ENCODE measurements around the gene CNTNAP2. TPM values are rescaled to one million over a fixed set of nuclear protein-coding genes. Genes with fewer than 3 reads are reported as not detected.

Gene CNTNAP2
- total and polyA plus RNA-seq, 9 of the 15 experiments (the other 6 are each of a cell fraction or from before 2014, with no cell fraction given): 0.04 to 0.62 (median 0.09) TPM; not detected in 4

DNA sequence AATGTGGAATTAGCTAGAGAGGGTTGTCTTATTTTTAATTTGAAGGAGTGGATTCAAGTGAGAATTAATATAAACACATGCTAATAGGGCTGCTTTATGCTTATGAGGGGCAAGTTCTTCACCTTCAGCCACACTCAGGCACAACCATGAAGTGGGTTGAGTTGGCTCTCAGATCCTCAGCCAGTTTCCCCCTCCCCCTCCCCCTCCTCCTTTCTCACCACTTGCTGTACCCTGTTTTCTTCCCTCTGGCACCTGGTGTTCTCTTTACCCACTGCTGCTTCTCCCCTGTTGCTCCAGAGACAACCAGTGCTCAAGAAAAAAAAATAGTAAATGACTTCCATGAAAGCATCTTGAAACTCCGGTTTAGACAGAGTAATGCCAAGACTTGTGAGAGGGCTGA lies 1083.3 kb downstream of the CNTNAP2 start:
- Histone ChIP-seq H3K27ac (ENCODE audit: extremely low read depth, low read depth, low read length) (no peak overlapping the region), H3K4me2 (ENCODE audit: insufficient read depth, low read length) (no peak overlapping the region), H3K79me2 (ENCODE audit: control insufficient read depth, insufficient read depth, low read length) (no peaks in the 10 kb centered on the region), H4K20me1 (replicated peaks; ENCODE audit: control insufficient read depth, insufficient read depth, low read length) (no peaks in the 10 kb centered on the region), H2AFZ (ENCODE audit: low read depth, low read length) (no peak overlapping the region), H3K9me1 (ENCODE audit: control insufficient read depth, insufficient read depth, low read length) (no peaks in the 10 kb centered on the region), H3K9me3 (replicated peaks; ENCODE audit: control insufficient read depth, insufficient read depth, low read depth, low read length) (no peaks in the 10 kb centered on the region; the same call in 1 of the 2 replicates), H3K4me3 (no peak overlapping the region), H3K9ac (ENCODE audit: insufficient read depth in 1 of 2, low read depth in 2 of 2, low read length in 2 of 2) (no peak overlapping the region), H3K36me3 (ENCODE audit: control insufficient read depth, insufficient read depth, low read length) (no peaks in the 10 kb centered on the region), H3K4me1 (replicated peaks in 1 of 2; ENCODE audit: control insufficient read depth in 2 of 2, insufficient read depth in 2 of 2, low read length in 2 of 2) (no peaks in the 10 kb centered on the region), H3K27me3 (ENCODE audit: control insufficient read depth in 2 of 2, insufficient read depth in 2 of 2, low read length in 2 of 2) (no peaks in the 10 kb centered on the region)
- DNase-seq (ENCODE audit: extremely low read depth in 1 of 4, low spot score in 3 of 4) (no peak), ATAC-seq (no peak), FAIRE-seq (no peak)
- WGBS (ENCODE audit: insufficient coverage, low coverage, missing lambda C conversion rate): 0% methylated on average over 1 of the region's 1 CpG
- ChIA-PET POLR2A (interaction anchor here (0.7 kb wide), 1 partner anchor 366 kb away, joined by 3 read pairs; no protein-coding TSS in a partner anchor), CTCF (ENCODE audit: low intra/inter-chr PET ratio) (no interaction called here)
- BruUV-seq (replicated peaks): no TSS peak
- intact Hi-C loops (cut with micrococcal nuclease): no loop called here
- in situ Hi-C loops (cut with MboI): no loop called here
- TF ChIP-seq, protein P1, sequence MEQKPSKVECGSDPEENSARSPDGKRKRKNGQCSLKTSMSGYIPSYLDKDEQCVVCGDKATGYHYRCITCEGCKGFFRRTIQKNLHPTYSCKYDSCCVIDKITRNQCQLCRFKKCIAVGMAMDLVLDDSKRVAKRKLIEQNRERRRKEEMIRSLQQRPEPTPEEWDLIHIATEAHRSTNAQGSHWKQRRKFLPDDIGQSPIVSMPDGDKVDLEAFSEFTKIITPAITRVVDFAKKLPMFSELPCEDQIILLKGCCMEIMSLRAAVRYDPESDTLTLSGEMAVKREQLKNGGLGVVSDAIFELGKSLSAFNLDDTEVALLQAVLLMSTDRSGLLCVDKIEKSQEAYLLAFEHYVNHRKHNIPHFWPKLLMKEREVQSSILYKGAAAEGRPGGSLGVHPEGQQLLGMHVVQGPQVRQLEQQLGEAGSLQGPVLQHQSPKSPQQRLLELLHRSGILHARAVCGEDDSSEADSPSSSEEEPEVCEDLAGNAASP (IDR thresholded peaks at IDR 0.05): no peak

DNA sequence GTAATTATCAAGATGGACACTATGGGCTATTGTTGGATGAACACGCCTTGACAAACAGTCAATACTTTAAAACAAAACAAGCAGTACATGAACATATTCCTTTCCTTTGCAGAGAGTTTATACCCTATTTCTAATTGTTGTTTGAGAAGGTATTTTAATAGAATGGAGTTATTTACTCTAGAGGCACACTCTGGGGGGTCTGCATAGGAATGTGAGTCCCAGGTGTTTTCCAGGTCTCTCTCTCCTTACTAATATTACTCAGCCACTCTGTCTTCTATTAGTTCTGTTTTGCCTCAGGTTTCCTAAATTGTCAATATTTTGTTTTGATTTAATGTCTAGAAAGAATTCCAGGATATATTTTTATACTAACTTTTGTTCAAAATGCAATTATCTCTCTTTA lies 1091.4 kb downstream of the CNTNAP2 start:
- H3K4me1 ChIP-seq (replicated peaks in 1 of 2; ENCODE audit: control insufficient read depth in 2 of 2, insufficient read depth in 2 of 2, low read length in 2 of 2): no peaks in the 10 kb centered on the region
- FAIRE-seq (no peak), DNase-seq (ENCODE audit: extremely low read depth in 1 of 4, low spot score in 3 of 4) (no peak), ATAC-seq (no peak)
- no peak overlapping the region for H3K4me2 ChIP-seq (ENCODE audit: insufficient read depth, low read length)
- H3K9me3 ChIP-seq (replicated peaks; ENCODE audit: control insufficient read depth, insufficient read depth, low read depth, low read length): no peaks in the 10 kb centered on the region
- H3K9ac ChIP-seq (ENCODE audit: insufficient read depth in 1 of 2, low read depth in 2 of 2, low read length in 2 of 2): no peak overlapping the region
- no TSS peak for BruUV-seq (replicated peaks)
- CTCF ChIA-PET (ENCODE audit: low intra/inter-chr PET ratio): no interaction called here
- H3K36me3 ChIP-seq (ENCODE audit: control insufficient read depth, insufficient read depth, low read length): no peaks in the 10 kb centered on the region
- no peak overlapping the region for H2AFZ ChIP-seq (ENCODE audit: low read depth, low read length)
- H3K27me3 ChIP-seq (ENCODE audit: control insufficient read depth in 2 of 2, insufficient read depth in 2 of 2, low read length in 2 of 2): no peaks in the 10 kb centered on the region
- H3K27ac ChIP-seq (ENCODE audit: extremely low read depth, low read depth, low read length): no peak overlapping the region
- 0% methylated on average over 1 of the region's 1 CpG for WGBS (ENCODE audit: insufficient coverage, low coverage, missing lambda C conversion rate)
- intact Hi-C loops (cut with micrococcal nuclease): no loop called here
- POLR2A ChIA-PET: no interaction called here
- no peaks in the 10 kb centered on the region for H3K9me1 ChIP-seq (ENCODE audit: control insufficient read depth, insufficient read depth, low read length)
- H3K4me3 ChIP-seq: no peak overlapping the region
- in situ Hi-C loops (cut with MboI): no loop called here
- no peaks in the 10 kb centered on the region for H4K20me1 ChIP-seq (replicated peaks; ENCODE audit: control insufficient read depth, insufficient read depth, low read length)
- no peaks in the 10 kb centered on the region for H3K79me2 ChIP-seq (ENCODE audit: control insufficient read depth, insufficient read depth, low read length)
- TF ChIP-seq, protein P2, sequence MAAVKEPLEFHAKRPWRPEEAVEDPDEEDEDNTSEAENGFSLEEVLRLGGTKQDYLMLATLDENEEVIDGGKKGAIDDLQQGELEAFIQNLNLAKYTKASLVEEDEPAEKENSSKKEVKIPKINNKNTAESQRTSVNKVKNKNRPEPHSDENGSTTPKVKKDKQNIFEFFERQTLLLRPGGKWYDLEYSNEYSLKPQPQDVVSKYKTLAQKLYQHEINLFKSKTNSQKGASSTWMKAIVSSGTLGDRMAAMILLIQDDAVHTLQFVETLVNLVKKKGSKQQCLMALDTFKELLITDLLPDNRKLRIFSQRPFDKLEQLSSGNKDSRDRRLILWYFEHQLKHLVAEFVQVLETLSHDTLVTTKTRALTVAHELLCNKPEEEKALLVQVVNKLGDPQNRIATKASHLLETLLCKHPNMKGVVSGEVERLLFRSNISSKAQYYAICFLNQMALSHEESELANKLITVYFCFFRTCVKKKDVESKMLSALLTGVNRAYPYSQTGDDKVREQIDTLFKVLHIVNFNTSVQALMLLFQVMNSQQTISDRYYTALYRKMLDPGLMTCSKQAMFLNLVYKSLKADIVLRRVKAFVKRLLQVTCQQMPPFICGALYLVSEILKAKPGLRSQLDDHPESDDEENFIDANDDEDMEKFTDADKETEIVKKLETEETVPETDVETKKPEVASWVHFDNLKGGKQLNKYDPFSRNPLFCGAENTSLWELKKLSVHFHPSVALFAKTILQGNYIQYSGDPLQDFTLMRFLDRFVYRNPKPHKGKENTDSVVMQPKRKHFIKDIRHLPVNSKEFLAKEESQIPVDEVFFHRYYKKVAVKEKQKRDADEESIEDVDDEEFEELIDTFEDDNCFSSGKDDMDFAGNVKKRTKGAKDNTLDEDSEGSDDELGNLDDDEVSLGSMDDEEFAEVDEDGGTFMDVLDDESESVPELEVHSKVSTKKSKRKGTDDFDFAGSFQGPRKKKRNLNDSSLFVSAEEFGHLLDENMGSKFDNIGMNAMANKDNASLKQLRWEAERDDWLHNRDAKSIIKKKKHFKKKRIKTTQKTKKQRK (IDR thresholded peaks at IDR 0.05; ENCODE audit: borderline replicate concordance, low read depth, low read length): no peak
- TF ChIP-seq POLR3A (IDR thresholded peaks at IDR 0.05; ENCODE audit: borderline replicate concordance, extremely low read depth, insufficient read depth, insufficient read length): no peak
- TF ChIP-seq HDGF (IDR thresholded peaks at IDR 0.05): no peak
- TF ChIP-seq, protein P3, sequence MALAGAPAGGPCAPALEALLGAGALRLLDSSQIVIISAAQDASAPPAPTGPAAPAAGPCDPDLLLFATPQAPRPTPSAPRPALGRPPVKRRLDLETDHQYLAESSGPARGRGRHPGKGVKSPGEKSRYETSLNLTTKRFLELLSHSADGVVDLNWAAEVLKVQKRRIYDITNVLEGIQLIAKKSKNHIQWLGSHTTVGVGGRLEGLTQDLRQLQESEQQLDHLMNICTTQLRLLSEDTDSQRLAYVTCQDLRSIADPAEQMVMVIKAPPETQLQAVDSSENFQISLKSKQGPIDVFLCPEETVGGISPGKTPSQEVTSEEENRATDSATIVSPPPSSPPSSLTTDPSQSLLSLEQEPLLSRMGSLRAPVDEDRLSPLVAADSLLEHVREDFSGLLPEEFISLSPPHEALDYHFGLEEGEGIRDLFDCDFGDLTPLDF (CRISPR knock-in tag; IDR thresholded peaks at IDR 0.05): no peak
- TF ChIP-seq SMARCE1 (IDR thresholded peaks at IDR 0.05): no peak
- TF ChIP-seq, protein P4, sequence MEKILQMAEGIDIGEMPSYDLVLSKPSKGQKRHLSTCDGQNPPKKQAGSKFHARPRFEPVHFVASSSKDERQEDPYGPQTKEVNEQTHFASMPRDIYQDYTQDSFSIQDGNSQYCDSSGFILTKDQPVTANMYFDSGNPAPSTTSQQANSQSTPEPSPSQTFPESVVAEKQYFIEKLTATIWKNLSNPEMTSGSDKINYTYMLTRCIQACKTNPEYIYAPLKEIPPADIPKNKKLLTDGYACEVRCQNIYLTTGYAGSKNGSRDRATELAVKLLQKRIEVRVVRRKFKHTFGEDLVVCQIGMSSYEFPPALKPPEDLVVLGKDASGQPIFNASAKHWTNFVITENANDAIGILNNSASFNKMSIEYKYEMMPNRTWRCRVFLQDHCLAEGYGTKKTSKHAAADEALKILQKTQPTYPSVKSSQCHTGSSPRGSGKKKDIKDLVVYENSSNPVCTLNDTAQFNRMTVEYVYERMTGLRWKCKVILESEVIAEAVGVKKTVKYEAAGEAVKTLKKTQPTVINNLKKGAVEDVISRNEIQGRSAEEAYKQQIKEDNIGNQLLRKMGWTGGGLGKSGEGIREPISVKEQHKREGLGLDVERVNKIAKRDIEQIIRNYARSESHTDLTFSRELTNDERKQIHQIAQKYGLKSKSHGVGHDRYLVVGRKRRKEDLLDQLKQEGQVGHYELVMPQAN (IDR thresholded peaks at IDR 0.05; ENCODE audit: borderline replicate concordance): no peak
